ENCODE measurements around the gene EMP1. TPM values are rescaled to one million over a fixed set of nuclear protein-coding genes. Genes with fewer than 3 reads are reported as not detected.

EMP1 gene
- total and polyA plus RNA-seq, 2 of the 8 experiments (the other 6 are each of a cell fraction or from before 2014, with no cell fraction given), result 0.17 to 0.65 TPM

DNA sequence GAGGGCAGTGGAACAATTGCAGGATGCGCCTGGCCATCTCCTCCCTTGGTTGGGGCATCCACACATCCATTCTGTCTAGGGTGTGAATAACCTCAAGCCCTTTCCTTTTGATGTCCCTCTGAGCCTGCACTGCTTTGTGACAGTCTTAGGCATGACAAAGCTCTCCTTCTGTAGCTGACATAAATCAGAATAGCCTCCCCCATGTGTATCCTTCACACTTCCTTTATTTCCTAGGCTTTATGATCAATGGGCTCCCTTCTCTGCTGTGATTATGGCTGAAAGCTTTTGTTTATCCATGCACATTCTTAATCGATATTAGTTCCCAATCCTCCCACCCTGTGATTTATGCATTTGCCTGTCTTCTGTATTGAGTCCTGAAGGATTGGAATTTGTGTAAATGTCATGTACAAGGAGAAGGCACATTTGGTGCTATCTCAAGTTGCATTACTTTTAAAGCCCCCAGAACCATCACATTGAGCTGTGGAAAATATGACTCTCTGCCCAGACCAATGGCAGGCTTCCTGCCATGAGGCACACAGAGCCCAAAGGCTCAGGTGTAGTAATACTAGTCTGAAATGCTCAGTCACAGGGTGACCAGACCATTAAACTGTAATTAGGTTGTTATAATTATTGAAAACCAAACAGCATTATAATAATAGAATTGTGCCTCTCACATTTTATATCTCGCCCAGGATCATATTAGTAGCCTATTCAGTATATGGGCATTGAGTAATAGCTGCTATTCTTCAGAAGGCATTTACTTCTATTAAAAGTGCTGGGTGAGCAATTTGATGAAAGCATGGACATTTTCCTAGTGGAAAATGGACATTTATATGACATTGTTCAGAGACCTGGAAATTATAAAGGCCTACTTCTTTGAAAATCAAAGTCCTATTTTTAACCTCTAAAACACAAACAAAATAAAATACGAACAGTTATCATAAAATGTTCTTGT, 14.0 kb downstream of the EMP1 start (continued):
- TF ChIP-seq BRCA1 (IDR thresholded peaks at IDR 0.05; ENCODE audit: low read depth, low read length), result no peak
- no peak for TF ChIP-seq BCL11A (IDR thresholded peaks at IDR 0.05; ENCODE audit: low read depth in 2 of 2, low read length in 2 of 2)
- TF ChIP-seq CHD2 (IDR thresholded peaks at IDR 0.05; ENCODE audit: low read length), result no peak
- TF ChIP-seq CBX8 (IDR thresholded peaks at IDR 0.05; ENCODE audit: borderline replicate concordance, low read depth, low read length), result no peak
- TF ChIP-seq EZH2 (IDR thresholded peaks at IDR 0.05; ENCODE audit: low read depth, low read length, severe bottlenecking), result no peak
- TF ChIP-seq TAF7 (optimal IDR thresholded peaks at IDR 0.05; ENCODE audit: borderline replicate concordance, low read depth, low read length), result no peak

Data from H1 (cell line).